ENCODE data around the gene C1orf50.
"Not testable (repeated sequence)": the region's sequence is repeated elsewhere in the genome, so short reads cannot be mapped to it uniquely, and the experiment has no call there.

C1orf50 gene

GRCh38 chr1:42814815-42815214 lies 47.8 kb downstream of the C1orf50 start:
- DNase-seq: not testable (repeated sequence)

DNA sequence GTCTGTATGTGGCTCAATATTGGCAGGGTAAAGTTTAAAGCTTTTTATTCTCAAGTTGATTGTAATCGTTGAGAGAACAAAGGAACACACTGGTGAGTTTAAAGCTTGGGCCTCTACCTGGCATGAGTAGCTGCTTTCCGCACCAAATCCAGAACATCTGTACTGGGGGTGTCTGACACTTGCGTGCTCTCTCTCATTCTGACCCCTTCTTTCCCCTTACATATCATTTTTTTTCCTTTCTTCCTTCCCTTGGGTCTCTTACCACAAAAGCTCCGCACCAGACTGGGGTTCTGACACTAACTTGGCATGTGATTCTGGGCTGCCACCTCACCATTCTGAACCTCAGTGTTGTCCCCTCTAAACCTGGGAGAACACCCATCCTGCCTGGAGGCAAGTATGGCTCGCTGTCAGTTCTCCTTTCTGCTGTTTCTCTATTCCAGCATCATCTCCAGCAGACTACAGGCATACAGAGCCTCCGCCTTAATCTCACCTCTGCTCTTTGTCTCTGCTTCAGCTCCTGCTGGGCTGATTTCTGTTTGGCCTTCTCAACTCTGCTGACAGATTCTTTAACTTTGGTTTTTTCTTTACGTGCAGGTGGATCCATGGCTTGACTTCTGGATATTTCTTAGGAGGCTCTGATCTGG lies 49.0 kb downstream of the C1orf50 start:
- no peak for DNase-seq

GRCh38 chr1:42816585-42817439 lies 49.8 kb downstream of the C1orf50 start, which contains the start of the genes ERMAP and SVBP:
TSS of gene ERMAP (plus strand) at chr1:42817122. CDS start at chr1:42830449, 13,327 bp downstream.
TSS of gene SVBP (minus strand) at chr1:42817397. CDS start at chr1:42816544, 853 bp downstream.
- DNase-seq: peak; percentile 89

GRCh38 chr1:42817440-42817767 lies 50.4 kb downstream of the C1orf50 start:
- no peak for DNase-seq

DNA sequence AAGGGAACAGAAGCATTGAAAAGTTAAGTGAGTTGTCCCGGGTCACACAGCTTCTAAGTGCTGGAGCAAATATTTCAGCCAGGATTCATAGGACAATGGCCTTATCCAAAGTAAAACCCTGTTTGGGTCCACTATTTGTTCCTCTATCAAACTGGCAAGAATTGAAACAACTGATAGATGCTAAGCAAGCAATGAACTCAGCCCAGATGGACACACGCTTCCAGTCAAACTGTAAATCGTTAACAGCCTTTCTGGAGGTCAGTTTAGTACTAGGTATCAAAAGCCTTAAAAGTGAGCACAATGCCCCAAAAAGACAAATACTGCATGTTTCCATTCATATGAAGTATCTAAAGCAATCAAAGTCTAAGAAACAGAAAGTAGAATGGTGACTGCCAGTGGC lies 50.9 kb downstream of the C1orf50 start:
- no peak for DNase-seq

DNA sequence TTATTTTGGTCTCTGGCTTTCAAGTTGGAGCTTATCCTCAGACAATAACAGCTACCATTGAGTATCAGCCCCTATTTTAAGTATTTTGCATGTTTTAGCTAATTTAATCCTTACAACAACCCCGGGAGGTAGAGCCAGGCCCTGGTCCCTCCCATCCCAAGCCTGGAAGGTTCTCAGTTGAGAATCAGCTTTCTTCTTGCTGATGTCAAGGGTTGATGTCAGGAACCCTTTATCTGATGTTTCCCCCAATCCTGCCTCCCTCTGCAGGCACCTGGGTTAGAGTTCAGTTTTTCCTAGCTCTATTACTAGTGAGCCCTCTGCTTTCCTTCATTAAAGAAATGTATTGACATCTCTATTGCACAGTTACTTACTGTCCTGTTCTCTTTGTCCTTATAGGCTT lies 53.8 kb downstream of the C1orf50 start:
- DNase-seq: no peak

DNA sequence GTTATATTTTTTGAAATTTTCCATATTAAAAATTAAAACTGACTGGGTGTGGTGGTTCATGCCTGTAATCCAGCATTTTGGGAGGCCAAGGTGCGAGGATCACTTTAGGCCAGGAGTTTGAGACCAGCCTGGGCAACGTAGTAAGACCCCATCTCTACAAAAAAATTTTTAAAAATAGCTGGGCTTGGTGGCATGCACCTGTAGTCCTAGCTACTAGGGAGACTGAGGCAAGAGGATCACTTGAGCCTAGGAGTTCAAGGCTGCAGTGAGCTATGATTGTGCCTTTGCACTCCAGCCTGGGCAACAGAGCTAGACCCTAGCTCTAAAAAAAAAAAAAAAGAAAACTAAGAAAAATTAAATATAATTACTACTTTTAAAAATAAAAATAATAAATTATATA lies 54.6 kb downstream of the C1orf50 start:
- DNase-seq: no peak

- DNase-seq: no peak
Observed at GRCh38 chr1:42822800-42823392, 55.8 kb downstream of the C1orf50 start.

GRCh38 chr1:42824481-42825035 lies 57.5 kb downstream of the C1orf50 start:
- DNase-seq: no peak

GRCh38 chr1:42825036-42825851 lies 58.2 kb downstream of the C1orf50 start:
- DNase-seq: no peak
